ENCODE measurements around the gene LRMDA.

The LRMDA gene

GRCh38 chr10:76302481-76302880, 871.1 kb downstream of the LRMDA start:
- in situ Hi-C loops (cut with HindIII; ENCODE audit: low sequenced_read_pairs): loop anchor here (10.0 kb wide), 1 partner anchor 888 kb away; no protein-coding TSS in a partner anchor

- in situ Hi-C loops (cut with HindIII; ENCODE audit: low sequenced_read_pairs): loop anchor here (10.0 kb wide), 1 partner anchor 888 kb away; no protein-coding TSS in a partner anchor
Observed at GRCh38 chr10:76302961-76303630, 871.7 kb downstream of the LRMDA start.

GRCh38 chr10:76303682-76304316, 872.4 kb downstream of the LRMDA start:
- in situ Hi-C loops (cut with HindIII; ENCODE audit: low sequenced_read_pairs): loop anchor here (10.0 kb wide), 1 partner anchor 889 kb away; no protein-coding TSS in a partner anchor

GRCh38 chr10:76305930-76306615, 874.6 kb downstream of the LRMDA start:
- in situ Hi-C loops (cut with HindIII; ENCODE audit: low sequenced_read_pairs): loop anchor here (10.0 kb wide), 1 partner anchor 891 kb away; no protein-coding TSS in a partner anchor

GRCh38 chr10:76306856-76307255, 875.4 kb downstream of the LRMDA start:
- in situ Hi-C loops (cut with HindIII; ENCODE audit: low sequenced_read_pairs): loop anchor here (10.0 kb wide), 1 partner anchor 892 kb away; no protein-coding TSS in a partner anchor

GRCh38 chr10:76309070-76309469, 877.6 kb downstream of the LRMDA start:
- in situ Hi-C loops (cut with HindIII; ENCODE audit: low sequenced_read_pairs): loop anchor here (10.0 kb wide), 1 partner anchor 894 kb away; no protein-coding TSS in a partner anchor

GRCh38 chr10:76309741-76310587, 878.5 kb downstream of the LRMDA start:
- in situ Hi-C loops (cut with HindIII; ENCODE audit: low sequenced_read_pairs): loop anchor here (10.0 kb wide), 1 partner anchor 895 kb away; no protein-coding TSS in a partner anchor

- in situ Hi-C loops (cut with HindIII; ENCODE audit: low sequenced_read_pairs): no loop called here
Observed at GRCh38 chr10:76310588-76311080, 879.2 kb downstream of the LRMDA start.

GRCh38 chr10:76311752-76312636, 880.6 kb downstream of the LRMDA start:
- in situ Hi-C loops (cut with HindIII; ENCODE audit: low sequenced_read_pairs): no loop called here

GRCh38 chr10:76315240-76315639, 883.8 kb downstream of the LRMDA start:
- in situ Hi-C loops (cut with HindIII; ENCODE audit: low sequenced_read_pairs): no loop called here

- in situ Hi-C loops (cut with HindIII; ENCODE audit: low sequenced_read_pairs): no loop called here
Observed at GRCh38 chr10:76316234-76316633, 884.8 kb downstream of the LRMDA start.

GRCh38 chr10:76317078-76317477, 885.7 kb downstream of the LRMDA start:
- in situ Hi-C loops (cut with HindIII; ENCODE audit: low sequenced_read_pairs): no loop called here

- in situ Hi-C loops (cut with HindIII; ENCODE audit: low sequenced_read_pairs): no loop called here
Observed at GRCh38 chr10:76318211-76318610, 886.8 kb downstream of the LRMDA start.

- in situ Hi-C loops (cut with HindIII; ENCODE audit: low sequenced_read_pairs): no loop called here
Observed at GRCh38 chr10:76319661-76320060, 888.2 kb downstream of the LRMDA start.

GRCh38 chr10:76324283-76324682, 892.9 kb downstream of the LRMDA start:
- in situ Hi-C loops (cut with HindIII; ENCODE audit: low sequenced_read_pairs): no loop called here

GRCh38 chr10:76327441-76327840, 896.0 kb downstream of the LRMDA start:
- in situ Hi-C loops (cut with HindIII; ENCODE audit: low sequenced_read_pairs): no loop called here

- in situ Hi-C loops (cut with HindIII; ENCODE audit: low sequenced_read_pairs): no loop called here
Observed at GRCh38 chr10:76328348-76328747, 896.9 kb downstream of the LRMDA start.

- in situ Hi-C loops (cut with HindIII; ENCODE audit: low sequenced_read_pairs): no loop called here
Observed at GRCh38 chr10:76329891-76330575, 898.6 kb downstream of the LRMDA start.

- in situ Hi-C loops (cut with HindIII; ENCODE audit: low sequenced_read_pairs): no loop called here
Observed at GRCh38 chr10:76331742-76332141, 900.3 kb downstream of the LRMDA start.
